HEK293T (cell line): ENCODE results near the gene PSMB9.

Experiments
- FOXK2 ChIP-seq: fragments of 450-650 bp; IDR thresholded peaks from 2 replicates; pipeline ENCODE4 v1.6.1; 2016; ENCODE audit warnings: mild to moderate bottlenecking
- SP1 ChIP-seq: fragments of 450-650 bp; IDR thresholded peaks from 2 replicates; pipeline ENCODE4 v1.6.1; 2017
- SUZ12 ChIP-seq: fragments of 450-650 bp; IDR thresholded peaks from 2 replicates; pipeline ENCODE4 v1.6.1; 2016; ENCODE audit warnings: mild to moderate bottlenecking
- ZNF384 ChIP-seq: fragments of 450-650 bp; IDR thresholded peaks from 2 replicates; pipeline ENCODE4 v1.6.1; 2016

DNA sequence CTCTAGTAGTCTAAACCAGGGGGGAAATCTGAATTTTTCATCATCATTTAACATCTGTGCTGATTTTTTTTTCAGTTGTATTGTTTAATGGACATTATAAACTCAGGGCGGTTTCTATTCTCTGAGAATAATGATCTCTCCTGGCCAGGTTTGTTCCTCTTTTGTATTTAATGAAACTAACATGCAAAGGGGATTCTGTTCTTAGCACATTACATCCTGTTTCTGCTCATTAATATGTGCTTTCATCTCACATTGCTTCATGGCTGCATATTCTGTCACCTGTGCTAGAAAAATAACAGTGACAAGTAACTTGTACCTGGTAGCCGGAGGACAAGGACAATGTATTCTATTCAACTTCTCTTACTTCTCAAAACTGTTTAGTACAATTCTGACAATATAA, 38.0 kb upstream of the PSMB9 start:
- TF ChIP-seq SUZ12 = no peak
- no peak for TF ChIP-seq SP1
- no peak for TF ChIP-seq FOXK2
- no peak for TF ChIP-seq ZNF384
